H9 (cell line): ENCODE results near the gene KAT6B. TPM values are rescaled to one million over a fixed set of nuclear protein-coding genes. Genes with fewer than 3 reads are reported as not detected.

Experiments used
- DNase-seq: peaks from one replicate; pipeline ENCODE4 v3.0.0-alpha.2; 2017
- H2AFZ ChIP-seq: one replicate; pipeline ENCODE4 v1.6.1; 2013; ENCODE audit warnings: mild to moderate bottlenecking, low read length, control low read depth, moderate library complexity
- H2AK5ac ChIP-seq: 2 replicates; pipeline ENCODE4 v1.6.1; 2013; ENCODE audit warnings: low read length, control low read depth, mixed read lengths; ENCODE audit not compliant: insufficient read length
- H2BK120ac ChIP-seq: one replicate; pipeline ENCODE4 v1.6.1; 2013; ENCODE audit warnings: low read depth, mild to moderate bottlenecking, low read length, control low read depth, inconsistent platforms; ENCODE audit not compliant: poor library complexity, severe bottlenecking
- H2BK12ac ChIP-seq: 2 replicates; pipeline ENCODE4 v1.6.1; 2013; ENCODE audit warnings: low read length, control low read depth, mixed read lengths, low read depth; ENCODE audit not compliant: insufficient read length
- H2BK15ac ChIP-seq: 2 replicates; pipeline ENCODE4 v1.6.1; 2013; ENCODE audit warnings: low read depth, low read length, control low read depth
- H2BK20ac ChIP-seq: one replicate; pipeline ENCODE4 v1.6.1; 2013; ENCODE audit warnings: low read depth, mild to moderate bottlenecking, low read length, control low read depth, inconsistent platforms; ENCODE audit not compliant: poor library complexity, severe bottlenecking
- H2BK5ac ChIP-seq: 2 replicates; pipeline ENCODE4 v1.6.1; 2013; ENCODE audit warnings: low read length, control low read depth, mixed read lengths; ENCODE audit not compliant: insufficient read length
- H3K14ac ChIP-seq: 2 replicates; pipeline ENCODE4 v1.6.1; 2013; ENCODE audit warnings: low read length, control low read depth; ENCODE audit not compliant: insufficient read depth
- H3K18ac ChIP-seq: 2 replicates; pipeline ENCODE4 v1.6.1; 2013; ENCODE audit warnings: low read depth, mild to moderate bottlenecking, mixed read lengths, low read length, control low read depth; ENCODE audit not compliant: insufficient read length
- H3K23ac ChIP-seq: 2 replicates; pipeline ENCODE4 v1.6.1; 2013; ENCODE audit warnings: low read length, control low read depth, mixed read lengths, low read depth; ENCODE audit not compliant: insufficient read length
- H3K23me2 ChIP-seq: 2 replicates; pipeline ENCODE4 v1.6.1; 2013; ENCODE audit warnings: low read depth, mild to moderate bottlenecking, mixed read lengths, low read length, control low read depth; ENCODE audit not compliant: insufficient read length, poor library complexity, severe bottlenecking
- H3K27ac ChIP-seq: 2 replicates; pipeline ENCODE4 v1.5.1; 2013; ENCODE audit warnings: low read length, control low read depth, mixed read lengths, low read depth; ENCODE audit not compliant: insufficient read length
- H3K27me3 ChIP-seq: 2 replicates; pipeline ENCODE4 v1.6.1; 2013; ENCODE audit warnings: low read length, control low read depth, inconsistent platforms; ENCODE audit not compliant: insufficient read depth
- H3K4ac ChIP-seq: 2 replicates; pipeline ENCODE4 v1.6.1; 2013; ENCODE audit warnings: low read depth, mild to moderate bottlenecking, control low read depth, inconsistent platforms, low read length, moderate library complexity
- H3K4me1 ChIP-seq: 2 replicates; pipeline ENCODE4 v1.6.1; 2013; ENCODE audit warnings: low read length, control low read depth, inconsistent platforms; ENCODE audit not compliant: insufficient read depth
- H3K4me2 ChIP-seq: 2 replicates; pipeline ENCODE4 v1.6.1; 2013; ENCODE audit warnings: low read length, control low read depth, mixed read lengths; ENCODE audit not compliant: insufficient read length, insufficient read depth
- H3K56ac ChIP-seq: 2 replicates; pipeline ENCODE4 v1.6.1; 2013; ENCODE audit warnings: low read depth, mild to moderate bottlenecking, mixed read lengths, low read length, control low read depth; ENCODE audit not compliant: insufficient read length
- H3K79me1 ChIP-seq: 2 replicates; pipeline ENCODE4 v1.6.1; 2013; ENCODE audit warnings: low read depth, mild to moderate bottlenecking, moderate library complexity, low read length, control low read depth, inconsistent platforms; ENCODE audit not compliant: insufficient read depth, poor library complexity, severe bottlenecking
- H3K79me2 ChIP-seq: 2 replicates; pipeline ENCODE4 v1.6.1; 2013; ENCODE audit warnings: low read length, control low read depth, inconsistent platforms; ENCODE audit not compliant: insufficient read depth
- H3K9ac ChIP-seq: 2 replicates; pipeline ENCODE4 v1.6.1; 2013; ENCODE audit warnings: low read length, control low read depth, mixed read lengths; ENCODE audit not compliant: insufficient read length; ENCODE audit errors: extremely low read depth
- H3K9me3 ChIP-seq: one replicate; pipeline ENCODE4 v1.6.1; 2013; ENCODE audit warnings: low read depth, low read length, inconsistent platforms; ENCODE audit not compliant: control insufficient read depth
- H3T11ph ChIP-seq: one replicate; pipeline ENCODE4 v1.6.1; 2013; ENCODE audit warnings: mild to moderate bottlenecking, low read length, control low read depth, inconsistent platforms
- H4K20me1 ChIP-seq: one replicate; pipeline ENCODE4 v1.6.1; 2013; ENCODE audit not compliant: control insufficient read depth, insufficient read length, insufficient read depth
- H4K5ac ChIP-seq: 2 replicates; pipeline ENCODE4 v1.6.1; 2013; ENCODE audit warnings: low read depth, mild to moderate bottlenecking, mixed read lengths, low read length, control low read depth; ENCODE audit not compliant: insufficient read length
- H4K8ac ChIP-seq: replicated peaks from 2 replicates; pipeline ENCODE4 v1.6.1; 2013; ENCODE audit warnings: low read length, control low read depth, mixed read lengths, low read depth; ENCODE audit not compliant: insufficient read length
- H4K91ac ChIP-seq: 2 replicates; pipeline ENCODE4 v1.6.1; 2013; ENCODE audit warnings: low read depth, mild to moderate bottlenecking, moderate library complexity, mixed read lengths, low read length, control low read depth; ENCODE audit not compliant: insufficient read length
- H3K27ac Mint-ChIP-seq, 3 experiments: 2 replicates in 2 of 3; 3 replicates in 1 of 3; pipeline ENCODE4 v1.8.0; 2020 to 2021; ENCODE audit warnings: mixed read lengths in 3 of 3, mild to moderate bottlenecking in 1 of 3, moderate library complexity in 1 of 3
- H3K27me3 Mint-ChIP-seq: 2 replicates; pipeline ENCODE4 v1.8.0; 2021; ENCODE audit warnings: low read depth, mild to moderate bottlenecking, moderate library complexity, mixed read lengths
- H3K36me3 Mint-ChIP-seq, 3 experiments: 2 replicates in 2 of 3; 3 replicates in 1 of 3; pipeline ENCODE4 v1.8.0; 2020 to 2021; ENCODE audit warnings: low read depth in 3 of 3, mixed read lengths in 3 of 3; ENCODE audit not compliant: insufficient read depth in 1 of 3
- H3K4me1 Mint-ChIP-seq, 2 experiments: 2 replicates each; pipeline ENCODE4 v1.8.0; 2020; ENCODE audit warnings: mixed read lengths in 2 of 2
- H3K4me3 Mint-ChIP-seq, 2 experiments: 2 replicates in 1 of 2; 3 replicates in 1 of 2; pipeline ENCODE4 v1.8.0; 2020 to 2021; ENCODE audit warnings: mild to moderate bottlenecking in 2 of 2, mixed read lengths in 2 of 2, moderate library complexity in 1 of 2
- H3K9me3 Mint-ChIP-seq, 2 experiments: 2 replicates in 1 of 2; 3 replicates in 1 of 2; pipeline ENCODE4 v1.8.0; 2020; ENCODE audit warnings: mild to moderate bottlenecking in 2 of 2, mixed read lengths in 2 of 2, moderate library complexity in 1 of 2
- WGBS: extraction: QIAGEN DNeasy Blood & Tissue Kit; methylation state at CpG from one replicate; pipeline ENCODE4 v1.1.7; 2013; ENCODE audit warnings: missing lambda C conversion rate, low lambda C conversion rate, mixed read lengths; ENCODE audit not compliant: insufficient read length; ENCODE audit errors: extremely low coverage; 5-methylcytosine and 5-hydroxymethylcytosine counted together
- total RNA-seq: library from RNA; stranded (reverse); gene quantifications from 2 replicates; pipeline ENCODE4 v1.2.1, GENCODE V29; 2021
- TF ChIP-seq, protein P1 (sequence below): fragments of 200-600 bp; sonication (generic); conservative IDR thresholded peaks from 3 replicates; pipeline ENCODE4 v1.8.0; 2021; ENCODE audit warnings: antibody characterized with exemption, mild to moderate bottlenecking

KAT6B gene
- total RNA-seq, 1 experiment from 2014 or later = 34.2 TPM

DNA sequence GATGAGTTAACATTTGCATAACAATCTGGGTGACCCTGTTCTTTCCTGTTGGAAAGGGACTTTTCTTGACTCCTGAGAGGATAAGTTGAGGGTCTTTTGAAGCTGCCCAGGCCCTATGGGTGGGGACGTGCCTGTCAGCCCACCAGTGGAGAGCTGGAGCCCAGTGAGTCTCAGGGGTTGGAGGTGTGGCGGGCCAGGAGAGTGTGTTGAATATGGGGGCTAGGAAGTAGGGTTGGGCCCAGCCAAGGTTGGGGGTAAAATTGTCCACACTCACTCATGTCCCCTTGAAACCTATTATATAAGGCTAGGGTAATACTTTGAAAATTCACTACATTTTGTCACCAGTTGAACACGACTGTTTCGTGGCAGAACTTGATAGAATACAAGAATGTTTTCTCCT, 17.9 kb upstream of the KAT6B start:
- Histone ChIP-seq H2BK20ac (no peak overlapping the region), H3K4me2 (no peak overlapping the region), H3K27me3 (no peaks in the 10 kb centered on the region), H3K4ac (no peak overlapping the region), H2BK5ac (no peak overlapping the region), H3K4me1 (peaks cover 3% of the 10 kb centered on the region; the same call in 1 of the 2 replicates), H4K20me1 (no peaks in the 10 kb centered on the region), H3K79me1 (no peaks in the 10 kb centered on the region), H3K27ac (no peak overlapping the region), H3K23me2 (no peaks in the 10 kb centered on the region), H3K56ac (no peak overlapping the region), H3K9me3 (no peaks in the 10 kb centered on the region), H2BK120ac (no peak overlapping the region), H2BK15ac (no peak overlapping the region), H2AFZ (no peak overlapping the region), H4K5ac (no peak overlapping the region), H3K79me2 (no peaks in the 10 kb centered on the region), H2AK5ac (no peak overlapping the region), H3K18ac (no peak overlapping the region), H3K23ac (no peak overlapping the region), H3K9ac (no peak overlapping the region), H4K91ac (no peak overlapping the region), H2BK12ac (no peak overlapping the region), H3T11ph (no peak overlapping the region), H4K8ac (no peak overlapping the region), H3K14ac (no peak overlapping the region)
- Mint-ChIP-seq H3K36me3 (peaks cover 0 to 3% (median 0%) of the 10 kb centered on the region in 3 experiments; a peak in 2 of 7 replicates), H3K27me3 (no peaks in the 10 kb centered on the region), H3K4me3 (no peak overlapping the region), H3K27ac (peak overlapping the region in 2 of 3 experiments; percentile 21 to 60; a peak in 2 of 7 replicates), H3K4me1 (peaks cover 8 to 9% of the 10 kb centered on the region in 2 experiments), H3K9me3 (peaks cover 3 to 7% of the 10 kb centered on the region in 2 experiments; a peak in 4 of 5 replicates)
- WGBS = no CpG with 5 or more reads among the region's 4 CpGs
- DNase-seq = no peak
- TF ChIP-seq, protein P1, sequence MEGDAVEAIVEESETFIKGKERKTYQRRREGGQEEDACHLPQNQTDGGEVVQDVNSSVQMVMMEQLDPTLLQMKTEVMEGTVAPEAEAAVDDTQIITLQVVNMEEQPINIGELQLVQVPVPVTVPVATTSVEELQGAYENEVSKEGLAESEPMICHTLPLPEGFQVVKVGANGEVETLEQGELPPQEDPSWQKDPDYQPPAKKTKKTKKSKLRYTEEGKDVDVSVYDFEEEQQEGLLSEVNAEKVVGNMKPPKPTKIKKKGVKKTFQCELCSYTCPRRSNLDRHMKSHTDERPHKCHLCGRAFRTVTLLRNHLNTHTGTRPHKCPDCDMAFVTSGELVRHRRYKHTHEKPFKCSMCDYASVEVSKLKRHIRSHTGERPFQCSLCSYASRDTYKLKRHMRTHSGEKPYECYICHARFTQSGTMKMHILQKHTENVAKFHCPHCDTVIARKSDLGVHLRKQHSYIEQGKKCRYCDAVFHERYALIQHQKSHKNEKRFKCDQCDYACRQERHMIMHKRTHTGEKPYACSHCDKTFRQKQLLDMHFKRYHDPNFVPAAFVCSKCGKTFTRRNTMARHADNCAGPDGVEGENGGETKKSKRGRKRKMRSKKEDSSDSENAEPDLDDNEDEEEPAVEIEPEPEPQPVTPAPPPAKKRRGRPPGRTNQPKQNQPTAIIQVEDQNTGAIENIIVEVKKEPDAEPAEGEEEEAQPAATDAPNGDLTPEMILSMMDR = no peak
